Measurements from ENCODE around the gene MED13. TPM values are rescaled to one million over a fixed set of nuclear protein-coding genes. Genes with fewer than 3 reads are reported as not detected.

Gene MED13
- total and polyA plus RNA-seq, 2 donors (not counting 1 experiment from before 2014, with no cell fraction given): 36.2 to 47.1 TPM

DNA sequence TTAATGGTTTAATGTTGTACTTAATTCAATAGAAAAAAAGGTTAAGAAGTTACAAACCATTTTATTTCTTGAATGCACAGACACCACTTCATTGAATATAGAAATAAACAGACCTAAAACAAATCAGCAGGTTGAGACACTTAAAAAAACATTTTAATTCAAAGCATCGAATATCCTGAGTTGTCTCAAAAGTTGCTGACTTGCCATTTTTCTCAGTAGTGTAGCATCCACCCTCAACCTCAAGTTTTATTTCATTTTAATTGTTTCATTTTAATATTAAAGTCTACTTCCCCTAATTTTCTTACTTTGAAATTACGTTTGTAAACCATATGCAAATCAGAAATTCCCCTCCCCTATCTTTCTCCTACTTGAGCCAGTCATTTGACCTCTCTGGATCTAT lies 5.8 kb upstream of the MED13 start:
- Histone ChIP-seq H3K27me3 (ENCODE audit: control insufficient read depth, insufficient read depth, low read length) (no peaks in the 10 kb centered on the region), H3K9me3 (ENCODE audit: control insufficient read depth, insufficient read depth, low read depth, low read length) (no peaks in the 10 kb centered on the region), H3K36me3 (ENCODE audit: control insufficient read depth, insufficient read depth, low read length) (no peaks in the 10 kb centered on the region), H3K27ac (ENCODE audit: insufficient read depth, low read length) (no peak overlapping the region), H3K4me1 (ENCODE audit: control insufficient read depth, extremely low read depth, insufficient read depth, low read length) (no peaks in the 10 kb centered on the region), H2AFZ (ENCODE audit: low read length) (no peak overlapping the region), H4K20me1 (ENCODE audit: control insufficient read depth, extremely low read depth, insufficient read depth, low read length) (no peaks in the 10 kb centered on the region), H3K4me3 (replicated peaks in 1 of 4; ENCODE audit: control extremely low read depth in 1 of 4, insufficient read depth in 1 of 4, low read depth in 3 of 4, low read length in 4 of 4) (no peak overlapping the region), H3K79me2 (ENCODE audit: control insufficient read depth, insufficient read depth, low read length) (no peaks in the 10 kb centered on the region), H3K9ac (ENCODE audit: insufficient read depth, low read length) (no peak overlapping the region), H3K4me2 (ENCODE audit: extremely low read depth, insufficient read depth, low read length) (no peak overlapping the region)
- TF ChIP-seq EZH2 (IDR thresholded peaks at IDR 0.05; ENCODE audit: low read length, missing control alignments): no peak
- TF ChIP-seq, protein P1, sequence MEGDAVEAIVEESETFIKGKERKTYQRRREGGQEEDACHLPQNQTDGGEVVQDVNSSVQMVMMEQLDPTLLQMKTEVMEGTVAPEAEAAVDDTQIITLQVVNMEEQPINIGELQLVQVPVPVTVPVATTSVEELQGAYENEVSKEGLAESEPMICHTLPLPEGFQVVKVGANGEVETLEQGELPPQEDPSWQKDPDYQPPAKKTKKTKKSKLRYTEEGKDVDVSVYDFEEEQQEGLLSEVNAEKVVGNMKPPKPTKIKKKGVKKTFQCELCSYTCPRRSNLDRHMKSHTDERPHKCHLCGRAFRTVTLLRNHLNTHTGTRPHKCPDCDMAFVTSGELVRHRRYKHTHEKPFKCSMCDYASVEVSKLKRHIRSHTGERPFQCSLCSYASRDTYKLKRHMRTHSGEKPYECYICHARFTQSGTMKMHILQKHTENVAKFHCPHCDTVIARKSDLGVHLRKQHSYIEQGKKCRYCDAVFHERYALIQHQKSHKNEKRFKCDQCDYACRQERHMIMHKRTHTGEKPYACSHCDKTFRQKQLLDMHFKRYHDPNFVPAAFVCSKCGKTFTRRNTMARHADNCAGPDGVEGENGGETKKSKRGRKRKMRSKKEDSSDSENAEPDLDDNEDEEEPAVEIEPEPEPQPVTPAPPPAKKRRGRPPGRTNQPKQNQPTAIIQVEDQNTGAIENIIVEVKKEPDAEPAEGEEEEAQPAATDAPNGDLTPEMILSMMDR (conservative IDR thresholded peaks at IDR 0.05 in 1 of 2, IDR thresholded peaks at IDR 0.05 in 1 of 2; ENCODE audit: low read depth in 1 of 2, low read length in 2 of 2): no peak
- no peak for DNase-seq (ENCODE audit: low read depth in 2 of 2)

DNA sequence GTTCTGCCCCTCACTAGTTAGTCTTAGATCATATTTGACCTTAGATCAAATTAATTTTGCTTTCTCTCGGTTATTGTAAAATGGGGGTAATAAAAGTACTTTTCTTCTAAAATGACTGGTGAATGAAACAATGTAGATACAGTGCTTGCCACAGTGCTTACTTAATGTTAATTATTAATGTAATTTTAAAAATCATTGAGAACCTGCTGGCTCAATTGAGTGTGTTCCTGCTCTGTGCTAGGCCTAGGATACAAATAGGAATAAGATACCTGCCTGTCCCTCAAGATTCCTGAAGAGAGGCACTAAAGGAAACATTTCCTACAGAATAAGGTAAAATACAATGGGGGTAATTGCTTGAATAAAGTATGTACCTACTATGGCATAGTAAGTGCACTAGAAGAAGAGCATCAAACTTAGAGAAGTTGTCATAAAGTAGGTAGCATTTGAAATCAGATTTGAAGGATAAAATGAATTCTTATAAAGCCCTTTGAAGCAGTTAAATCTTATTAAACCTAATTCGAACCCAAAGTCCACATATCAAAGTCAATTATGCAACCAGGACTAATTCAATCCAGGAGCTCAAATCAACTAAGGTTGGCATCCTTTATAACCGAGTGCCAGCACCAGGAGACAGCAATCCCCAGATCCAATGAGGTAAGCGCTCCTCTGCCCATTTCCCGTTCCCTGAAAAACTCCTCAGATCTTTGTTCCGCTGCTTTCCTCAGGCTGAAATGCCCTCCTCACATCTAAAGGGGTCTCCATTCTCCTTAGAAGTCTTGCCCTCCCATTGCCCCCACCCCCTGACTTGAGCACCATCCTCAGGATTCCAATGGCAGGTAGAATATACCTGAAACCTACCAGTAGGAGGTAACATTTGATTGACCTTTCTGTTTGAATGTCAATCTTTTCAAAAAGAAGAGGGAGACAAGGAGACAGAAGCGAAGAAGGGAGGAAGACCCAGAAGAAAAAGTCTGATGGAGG lies 2.4 kb upstream of the MED13 start:
- no peaks in the 10 kb centered on the region for H3K27me3 ChIP-seq (ENCODE audit: control insufficient read depth, insufficient read depth, low read length)
- H3K9me3 ChIP-seq (ENCODE audit: control insufficient read depth, insufficient read depth, low read depth, low read length): no peaks in the 10 kb centered on the region
- H3K4me1 ChIP-seq (ENCODE audit: control insufficient read depth, extremely low read depth, insufficient read depth, low read length): no peaks in the 10 kb centered on the region
- no peak overlapping the region for H3K4me2 ChIP-seq (ENCODE audit: extremely low read depth, insufficient read depth, low read length)
- H3K4me3 ChIP-seq (replicated peaks in 1 of 4; ENCODE audit: control extremely low read depth in 1 of 4, insufficient read depth in 1 of 4, low read depth in 3 of 4, low read length in 4 of 4): no peak overlapping the region
- H3K36me3 ChIP-seq (ENCODE audit: control insufficient read depth, insufficient read depth, low read length): no peaks in the 10 kb centered on the region
- H3K79me2 ChIP-seq (ENCODE audit: control insufficient read depth, insufficient read depth, low read length): peaks cover 30% of the 10 kb centered on the region
- H3K27ac ChIP-seq (ENCODE audit: insufficient read depth, low read length): no peak overlapping the region
- TF ChIP-seq EZH2 (IDR thresholded peaks at IDR 0.05; ENCODE audit: low read length, missing control alignments): no peak
- TF ChIP-seq, protein P1 (conservative IDR thresholded peaks at IDR 0.05 in 1 of 2, IDR thresholded peaks at IDR 0.05 in 1 of 2; ENCODE audit: low read depth in 1 of 2, low read length in 2 of 2): no peak
- no peak overlapping the region for H3K9ac ChIP-seq (ENCODE audit: insufficient read depth, low read length)
- H4K20me1 ChIP-seq (ENCODE audit: control insufficient read depth, extremely low read depth, insufficient read depth, low read length): peaks cover 9% of the 10 kb centered on the region
- no peak overlapping the region for H2AFZ ChIP-seq (ENCODE audit: low read length)
- no peak for DNase-seq (ENCODE audit: low read depth in 2 of 2)

DNA sequence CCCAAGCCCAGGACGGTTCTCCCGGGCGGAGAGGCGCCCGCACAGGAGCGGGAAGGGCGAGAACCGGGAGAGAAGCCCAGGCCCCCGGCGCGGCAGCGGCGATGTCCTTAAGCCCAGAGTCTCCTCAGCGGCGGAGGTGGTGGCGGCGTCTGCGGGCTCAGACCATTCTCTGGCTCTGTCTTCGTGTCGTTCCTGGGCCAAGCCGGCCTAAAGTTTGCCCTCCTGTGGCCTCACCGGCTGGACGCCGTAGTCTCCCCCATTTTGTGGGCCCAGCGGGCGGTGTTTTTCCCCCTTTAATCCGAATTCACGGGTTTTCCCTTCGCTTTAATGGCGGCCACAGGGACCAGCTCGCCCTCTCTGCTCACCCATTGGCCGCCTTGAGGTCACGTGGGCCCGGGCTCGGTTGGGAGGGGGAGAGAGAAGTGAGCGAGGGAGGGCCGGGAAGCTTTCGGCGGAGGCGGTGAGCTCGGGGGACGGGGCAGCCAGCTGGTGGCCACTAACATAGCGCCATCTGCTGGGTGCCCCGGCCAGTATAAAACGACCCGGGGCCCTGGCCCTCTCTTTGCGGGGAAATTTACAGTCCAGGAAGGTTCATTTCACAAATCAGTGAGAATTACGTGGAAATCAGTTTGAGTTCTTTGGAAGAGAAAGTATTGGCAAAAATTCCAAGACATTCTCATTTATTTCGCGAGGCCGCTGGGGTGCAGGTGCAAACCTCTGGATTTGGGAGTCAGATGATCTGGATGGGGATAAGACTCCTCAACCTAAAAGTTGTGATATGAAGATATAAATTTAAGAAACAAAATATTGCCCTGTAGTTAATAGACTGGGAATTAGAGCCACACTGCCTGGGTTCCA lies 762 bp upstream of the MED13 start:
- H3K4me2 ChIP-seq (ENCODE audit: extremely low read depth, insufficient read depth, low read length): no peak overlapping the region
- no peaks in the 10 kb centered on the region for H3K9me3 ChIP-seq (ENCODE audit: control insufficient read depth, insufficient read depth, low read depth, low read length)

More for the DNA sequence above, 762 bp upstream of the MED13 start:
- DNase-seq (ENCODE audit: low read depth in 2 of 2): peak; percentile 95 to 97
- Histone ChIP-seq H3K27ac (ENCODE audit: insufficient read depth, low read length) (peak overlapping the region; percentile 98), H4K20me1 (ENCODE audit: control insufficient read depth, extremely low read depth, insufficient read depth, low read length) (peaks cover 13% of the 10 kb centered on the region), H2AFZ (ENCODE audit: low read length) (peak overlapping the region; percentile 98), H3K36me3 (ENCODE audit: control insufficient read depth, insufficient read depth, low read length) (no peaks in the 10 kb centered on the region), H3K4me3 (replicated peaks in 1 of 4; ENCODE audit: control extremely low read depth in 1 of 4, insufficient read depth in 1 of 4, low read depth in 3 of 4, low read length in 4 of 4) (peak overlapping the region; percentile 90 to 98 (median 96)), H3K27me3 (ENCODE audit: control insufficient read depth, insufficient read depth, low read length) (no peaks in the 10 kb centered on the region), H3K9ac (ENCODE audit: insufficient read depth, low read length) (peak overlapping the region; percentile 98), H3K4me1 (ENCODE audit: control insufficient read depth, extremely low read depth, insufficient read depth, low read length) (peaks cover 2% of the 10 kb centered on the region), H3K79me2 (ENCODE audit: control insufficient read depth, insufficient read depth, low read length) (peaks cover 46% of the 10 kb centered on the region)
- TF ChIP-seq, protein P1 (conservative IDR thresholded peaks at IDR 0.05 in 1 of 2, IDR thresholded peaks at IDR 0.05 in 1 of 2; ENCODE audit: low read depth in 1 of 2, low read length in 2 of 2): peak; percentile 71 to 81
- no peak for TF ChIP-seq EZH2 (IDR thresholded peaks at IDR 0.05; ENCODE audit: low read length, missing control alignments)

Measured in fibroblast of lung (primary cell).